ENCODE measurements around the gene ELMO1. TPM values are rescaled to one million over a fixed set of nuclear protein-coding genes. Genes with fewer than 3 reads are reported as not detected.

The ELMO1 gene
- total and polyA plus RNA-seq, 12 donors = 7.5 to 46.8 (median 14.9) TPM

DNA sequence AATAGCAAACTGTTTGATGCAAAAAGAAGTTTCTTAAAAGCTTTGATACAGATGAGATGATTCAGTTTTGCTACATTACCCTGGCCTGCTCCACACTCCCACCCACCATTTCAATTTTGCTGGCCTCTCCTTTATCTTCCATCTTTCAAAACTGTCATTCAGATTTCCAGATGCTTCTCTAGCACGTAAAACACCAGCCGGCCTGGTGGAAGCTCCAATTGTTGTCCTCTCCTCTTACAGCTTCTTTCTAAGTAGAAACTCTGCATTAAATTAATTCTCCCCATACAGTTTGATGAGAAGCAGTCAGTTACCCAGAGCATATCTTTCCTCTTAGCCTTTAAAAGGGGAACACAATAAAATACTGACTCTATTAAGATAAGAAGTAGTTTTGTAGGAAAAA is 34.3 kb upstream of the ELMO1 start:
- H3K9me3 ChIP-seq (replicated peaks in 1 of 3) = no peaks in the 10 kb centered on the region
- H3K27ac ChIP-seq = no peak overlapping the region
- no peaks in the 10 kb centered on the region for H3K27me3 ChIP-seq
- 83 to 92% (median 89%) methylated on average over 2 of the region's 2 CpGs for WGBS, 4 donors
- no peak overlapping the region for H3K4me3 ChIP-seq
- intact Hi-C loops (cut with DNase I) = no loop called here
- no peak for DNase-seq
- H3K4me1 ChIP-seq (replicated peaks in 1 of 2) = no peaks in the 10 kb centered on the region
- H3K36me3 ChIP-seq (replicated peaks in 1 of 2) = no peaks in the 10 kb centered on the region
- TF ChIP-seq POLR2A (IDR thresholded peaks at IDR 0.05) (no peak), CTCF (IDR thresholded peaks at IDR 0.05) (no peak)

- TF ChIP-seq POLR2A (IDR thresholded peaks at IDR 0.05) (no peak), CTCF (IDR thresholded peaks at IDR 0.05) (no peak)
- H3K27me3 ChIP-seq = no peaks in the 10 kb centered on the region
- WGBS, 4 donors = 53 to 65% (median 57%) methylated on average over 1 of the region's 1 CpG
- no peaks in the 10 kb centered on the region for H3K36me3 ChIP-seq (replicated peaks in 1 of 2)
- intact Hi-C loops (cut with DNase I) = no loop called here
- no peak overlapping the region for H3K4me3 ChIP-seq
- H3K9me3 ChIP-seq (replicated peaks in 1 of 3) = no peaks in the 10 kb centered on the region
- DNase-seq = no peak
- H3K27ac ChIP-seq = no peak overlapping the region
- H3K4me1 ChIP-seq (replicated peaks in 1 of 2) = no peaks in the 10 kb centered on the region
Observed at GRCh38 chr7:37482505-37482904, 33.8 kb upstream of the ELMO1 start.

DNA sequence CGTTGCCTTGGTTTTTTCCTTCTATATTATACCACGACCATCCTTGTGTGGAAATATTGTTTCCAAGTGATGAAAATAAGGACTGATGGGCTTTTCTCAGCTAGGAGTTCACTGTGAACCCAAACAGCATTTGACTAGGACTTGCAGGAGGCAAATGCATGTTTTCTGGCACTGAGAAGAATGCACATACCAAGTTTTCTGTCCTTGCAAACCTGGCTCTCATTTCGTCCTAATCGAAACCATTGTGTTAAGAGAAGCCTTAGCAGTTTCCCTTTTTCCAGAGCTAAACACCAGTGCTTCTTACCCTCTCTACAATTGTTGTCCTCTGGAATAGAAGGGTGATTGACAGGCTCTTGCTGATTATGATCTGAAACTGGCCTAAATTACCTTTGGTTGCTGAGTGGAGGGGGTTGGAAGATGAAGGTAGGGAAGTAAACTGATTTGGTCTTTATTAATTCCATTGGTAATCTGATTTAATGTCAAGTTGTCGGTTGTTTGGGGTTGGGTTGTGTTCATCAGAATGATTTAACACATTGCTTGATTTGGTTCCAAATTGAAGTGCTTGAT is 33.1 kb upstream of the ELMO1 start:
- 79 to 84% (median 82%) methylated on average over 5 of the region's 5 CpGs for WGBS, 4 donors
- H3K27ac ChIP-seq = no peak overlapping the region
- no peaks in the 10 kb centered on the region for H3K9me3 ChIP-seq (replicated peaks in 1 of 3)
- TF ChIP-seq CTCF (IDR thresholded peaks at IDR 0.05) = no peak
- no peak for TF ChIP-seq POLR2A (IDR thresholded peaks at IDR 0.05)
- no peaks in the 10 kb centered on the region for H3K4me1 ChIP-seq (replicated peaks in 1 of 2)
- intact Hi-C loops (cut with DNase I) = no loop called here
- no peak for DNase-seq
- H3K4me3 ChIP-seq = no peak overlapping the region
- no peaks in the 10 kb centered on the region for H3K27me3 ChIP-seq
- H3K36me3 ChIP-seq (replicated peaks in 1 of 2) = no peaks in the 10 kb centered on the region

GRCh38 chr7:37481154-37481553 is 32.5 kb upstream of the ELMO1 start:
- no peak for TF ChIP-seq CTCF (IDR thresholded peaks at IDR 0.05)
- no peak for TF ChIP-seq POLR2A (IDR thresholded peaks at IDR 0.05)
- no peaks in the 10 kb centered on the region for H3K4me1 ChIP-seq (replicated peaks in 1 of 2)
- WGBS, 4 donors = 74 to 81% (median 79%) methylated on average over 5 of the region's 5 CpGs
- intact Hi-C loops (cut with DNase I) = no loop called here
- H3K9me3 ChIP-seq (replicated peaks in 1 of 3) = no peaks in the 10 kb centered on the region
- H3K4me3 ChIP-seq = no peak overlapping the region
- H3K27me3 ChIP-seq = no peaks in the 10 kb centered on the region
- no peaks in the 10 kb centered on the region for H3K36me3 ChIP-seq (replicated peaks in 1 of 2)
- DNase-seq = no peak
- no peak overlapping the region for H3K27ac ChIP-seq

All from adrenal gland (tissue), 12 donors.